ENCODE measurements around the gene ARID1B. TPM values are rescaled to one million over a fixed set of nuclear protein-coding genes. Genes with fewer than 3 reads are reported as not detected.

Gene ARID1B
- total and polyA plus RNA-seq, 10 of the 15 experiments (the other 5 are each of a cell fraction or from before 2014, with no cell fraction given), result 24.7 to 133 (median 54.6) TPM

DNA sequence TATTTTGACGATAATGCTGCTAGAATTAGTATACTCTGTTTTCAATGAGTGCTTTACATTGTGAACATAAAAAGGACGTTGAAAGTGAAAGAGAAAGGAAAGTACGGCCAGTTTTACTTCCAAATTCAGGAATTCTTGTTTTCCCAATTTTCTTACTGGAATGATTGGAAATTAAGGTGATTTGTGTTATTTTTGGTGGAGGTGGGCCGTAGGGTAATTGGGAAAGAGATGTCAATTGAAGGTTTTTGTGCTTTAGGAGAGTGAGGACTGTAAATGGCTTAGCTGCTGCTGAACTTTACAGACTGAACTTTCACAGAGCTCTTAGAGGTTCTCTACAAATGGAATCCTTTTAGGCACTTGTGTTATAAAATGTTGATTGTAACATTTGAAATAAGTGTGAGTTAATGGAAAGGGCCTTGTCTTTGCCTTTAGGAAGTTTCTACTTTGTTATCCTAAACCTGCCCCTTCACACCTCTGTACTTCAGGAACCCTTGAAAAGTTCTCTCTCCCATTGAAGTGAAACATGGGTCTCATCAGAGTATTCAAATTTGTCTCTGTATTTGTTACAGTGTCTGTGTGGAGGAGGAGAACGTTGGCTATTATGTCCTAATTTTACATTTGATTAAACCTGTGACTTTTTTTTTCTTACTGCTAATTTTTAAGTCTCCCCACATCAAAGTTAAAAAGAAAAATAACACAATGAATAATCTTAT is 256.4 kb downstream of the ARID1B start (continued):
- TF ChIP-seq, protein P1, sequence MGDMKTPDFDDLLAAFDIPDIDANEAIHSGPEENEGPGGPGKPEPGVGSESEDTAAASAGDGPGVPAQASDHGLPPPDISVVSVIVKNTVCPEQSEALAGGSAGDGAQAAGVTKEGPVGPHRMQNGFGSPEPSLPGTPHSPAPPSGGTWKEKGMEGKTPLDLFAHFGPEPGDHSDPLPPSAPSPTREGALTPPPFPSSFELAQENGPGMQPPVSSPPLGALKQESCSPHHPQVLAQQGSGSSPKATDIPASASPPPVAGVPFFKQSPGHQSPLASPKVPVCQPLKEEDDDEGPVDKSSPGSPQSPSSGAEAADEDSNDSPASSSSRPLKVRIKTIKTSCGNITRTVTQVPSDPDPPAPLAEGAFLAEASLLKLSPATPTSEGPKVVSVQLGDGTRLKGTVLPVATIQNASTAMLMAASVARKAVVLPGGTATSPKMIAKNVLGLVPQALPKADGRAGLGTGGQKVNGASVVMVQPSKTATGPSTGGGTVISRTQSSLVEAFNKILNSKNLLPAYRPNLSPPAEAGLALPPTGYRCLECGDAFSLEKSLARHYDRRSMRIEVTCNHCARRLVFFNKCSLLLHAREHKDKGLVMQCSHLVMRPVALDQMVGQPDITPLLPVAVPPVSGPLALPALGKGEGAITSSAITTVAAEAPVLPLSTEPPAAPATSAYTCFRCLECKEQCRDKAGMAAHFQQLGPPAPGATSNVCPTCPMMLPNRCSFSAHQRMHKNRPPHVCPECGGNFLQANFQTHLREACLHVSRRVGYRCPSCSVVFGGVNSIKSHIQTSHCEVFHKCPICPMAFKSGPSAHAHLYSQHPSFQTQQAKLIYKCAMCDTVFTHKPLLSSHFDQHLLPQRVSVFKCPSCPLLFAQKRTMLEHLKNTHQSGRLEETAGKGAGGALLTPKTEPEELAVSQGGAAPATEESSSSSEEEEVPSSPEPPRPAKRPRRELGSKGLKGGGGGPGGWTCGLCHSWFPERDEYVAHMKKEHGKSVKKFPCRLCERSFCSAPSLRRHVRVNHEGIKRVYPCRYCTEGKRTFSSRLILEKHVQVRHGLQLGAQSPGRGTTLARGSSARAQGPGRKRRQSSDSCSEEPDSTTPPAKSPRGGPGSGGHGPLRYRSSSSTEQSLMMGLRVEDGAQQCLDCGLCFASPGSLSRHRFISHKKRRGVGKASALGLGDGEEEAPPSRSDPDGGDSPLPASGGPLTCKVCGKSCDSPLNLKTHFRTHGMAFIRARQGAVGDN (IDR thresholded peaks at IDR 0.05), result no peak
- TF ChIP-seq ZZZ3 (IDR thresholded peaks at IDR 0.05; ENCODE audit: control insufficient read depth, insufficient read length, low read depth) (no peak), CHD4 (IDR thresholded peaks at IDR 0.05) (no peak), IKZF2 (IDR thresholded peaks at IDR 0.05) (peak; percentile 94 to 95), SRF (IDR thresholded peaks at IDR 0.05; ENCODE audit: low read depth in 2 of 2, low read length in 2 of 2) (no peak), POLR2AphosphoS2 (IDR thresholded peaks at IDR 0.05; ENCODE audit: low read depth, low read length) (no peak), BCL11A (IDR thresholded peaks at IDR 0.05; ENCODE audit: low read depth, low read length) (no peak), RELA (IDR thresholded peaks at IDR 0.05; ENCODE audit: borderline replicate concordance, partially characterized antibody) (no peak), EED (IDR thresholded peaks at IDR 0.05; ENCODE audit: low read depth) (peak; percentile 62; the same call in 1 of the 2 replicates), SUPT20H (IDR thresholded peaks at IDR 0.05; ENCODE audit: borderline replicate concordance, control insufficient read depth, low read depth, low read length) (no peak), KLF5 (IDR thresholded peaks at IDR 0.05; ENCODE audit: partially characterized antibody) (no peak), STAT1 (conservative IDR thresholded peaks at IDR 0.05) (no peak), ATF7 (IDR thresholded peaks at IDR 0.05; ENCODE audit: low read depth) (no peak), MTA2 (IDR thresholded peaks at IDR 0.05; ENCODE audit: low read depth) (0 out of 2 replicates have a peak, but pooled peaks have one; percentile 32)
- TF ChIP-seq, protein P2, sequence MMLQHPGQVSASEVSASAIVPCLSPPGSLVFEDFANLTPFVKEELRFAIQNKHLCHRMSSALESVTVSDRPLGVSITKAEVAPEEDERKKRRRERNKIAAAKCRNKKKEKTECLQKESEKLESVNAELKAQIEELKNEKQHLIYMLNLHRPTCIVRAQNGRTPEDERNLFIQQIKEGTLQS (IDR thresholded peaks at IDR 0.05; ENCODE audit: borderline replicate concordance, extremely low read depth, low read depth, low read length), result no peak
- TF ChIP-seq, protein P3, sequence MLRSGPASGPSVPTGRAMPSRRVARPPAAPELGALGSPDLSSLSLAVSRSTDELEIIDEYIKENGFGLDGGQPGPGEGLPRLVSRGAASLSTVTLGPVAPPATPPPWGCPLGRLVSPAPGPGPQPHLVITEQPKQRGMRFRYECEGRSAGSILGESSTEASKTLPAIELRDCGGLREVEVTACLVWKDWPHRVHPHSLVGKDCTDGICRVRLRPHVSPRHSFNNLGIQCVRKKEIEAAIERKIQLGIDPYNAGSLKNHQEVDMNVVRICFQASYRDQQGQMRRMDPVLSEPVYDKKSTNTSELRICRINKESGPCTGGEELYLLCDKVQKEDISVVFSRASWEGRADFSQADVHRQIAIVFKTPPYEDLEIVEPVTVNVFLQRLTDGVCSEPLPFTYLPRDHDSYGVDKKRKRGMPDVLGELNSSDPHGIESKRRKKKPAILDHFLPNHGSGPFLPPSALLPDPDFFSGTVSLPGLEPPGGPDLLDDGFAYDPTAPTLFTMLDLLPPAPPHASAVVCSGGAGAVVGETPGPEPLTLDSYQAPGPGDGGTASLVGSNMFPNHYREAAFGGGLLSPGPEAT (IDR thresholded peaks at IDR 0.05; ENCODE audit: low read depth), result peak; percentile 64
- TF ChIP-seq, protein P4, sequence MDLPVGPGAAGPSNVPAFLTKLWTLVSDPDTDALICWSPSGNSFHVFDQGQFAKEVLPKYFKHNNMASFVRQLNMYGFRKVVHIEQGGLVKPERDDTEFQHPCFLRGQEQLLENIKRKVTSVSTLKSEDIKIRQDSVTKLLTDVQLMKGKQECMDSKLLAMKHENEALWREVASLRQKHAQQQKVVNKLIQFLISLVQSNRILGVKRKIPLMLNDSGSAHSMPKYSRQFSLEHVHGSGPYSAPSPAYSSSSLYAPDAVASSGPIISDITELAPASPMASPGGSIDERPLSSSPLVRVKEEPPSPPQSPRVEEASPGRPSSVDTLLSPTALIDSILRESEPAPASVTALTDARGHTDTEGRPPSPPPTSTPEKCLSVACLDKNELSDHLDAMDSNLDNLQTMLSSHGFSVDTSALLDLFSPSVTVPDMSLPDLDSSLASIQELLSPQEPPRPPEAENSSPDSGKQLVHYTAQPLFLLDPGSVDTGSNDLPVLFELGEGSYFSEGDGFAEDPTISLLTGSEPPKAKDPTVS (IDR thresholded peaks at IDR 0.05; ENCODE audit: low read depth, low read length), result no peak
- TF ChIP-seq, protein P5, sequence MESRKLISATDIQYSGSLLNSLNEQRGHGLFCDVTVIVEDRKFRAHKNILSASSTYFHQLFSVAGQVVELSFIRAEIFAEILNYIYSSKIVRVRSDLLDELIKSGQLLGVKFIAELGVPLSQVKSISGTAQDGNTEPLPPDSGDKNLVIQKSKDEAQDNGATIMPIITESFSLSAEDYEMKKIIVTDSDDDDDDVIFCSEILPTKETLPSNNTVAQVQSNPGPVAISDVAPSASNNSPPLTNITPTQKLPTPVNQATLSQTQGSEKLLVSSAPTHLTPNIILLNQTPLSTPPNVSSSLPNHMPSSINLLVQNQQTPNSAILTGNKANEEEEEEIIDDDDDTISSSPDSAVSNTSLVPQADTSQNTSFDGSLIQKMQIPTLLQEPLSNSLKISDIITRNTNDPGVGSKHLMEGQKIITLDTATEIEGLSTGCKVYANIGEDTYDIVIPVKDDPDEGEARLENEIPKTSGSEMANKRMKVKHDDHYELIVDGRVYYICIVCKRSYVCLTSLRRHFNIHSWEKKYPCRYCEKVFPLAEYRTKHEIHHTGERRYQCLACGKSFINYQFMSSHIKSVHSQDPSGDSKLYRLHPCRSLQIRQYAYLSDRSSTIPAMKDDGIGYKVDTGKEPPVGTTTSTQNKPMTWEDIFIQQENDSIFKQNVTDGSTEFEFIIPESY (IDR thresholded peaks at IDR 0.05), result no peak

Data from GM12878 (cell line).